COLO668 (cell line): ENCODE results near the gene GLB1L.

ENCODE experiments used
- DNase-seq: peaks from one replicate; lab custom pipeline; 2025; ENCODE audit not compliant: unreplicated experiment; lab: John Stamatoyannopoulos, UW

Gene GLB1L

DNA sequence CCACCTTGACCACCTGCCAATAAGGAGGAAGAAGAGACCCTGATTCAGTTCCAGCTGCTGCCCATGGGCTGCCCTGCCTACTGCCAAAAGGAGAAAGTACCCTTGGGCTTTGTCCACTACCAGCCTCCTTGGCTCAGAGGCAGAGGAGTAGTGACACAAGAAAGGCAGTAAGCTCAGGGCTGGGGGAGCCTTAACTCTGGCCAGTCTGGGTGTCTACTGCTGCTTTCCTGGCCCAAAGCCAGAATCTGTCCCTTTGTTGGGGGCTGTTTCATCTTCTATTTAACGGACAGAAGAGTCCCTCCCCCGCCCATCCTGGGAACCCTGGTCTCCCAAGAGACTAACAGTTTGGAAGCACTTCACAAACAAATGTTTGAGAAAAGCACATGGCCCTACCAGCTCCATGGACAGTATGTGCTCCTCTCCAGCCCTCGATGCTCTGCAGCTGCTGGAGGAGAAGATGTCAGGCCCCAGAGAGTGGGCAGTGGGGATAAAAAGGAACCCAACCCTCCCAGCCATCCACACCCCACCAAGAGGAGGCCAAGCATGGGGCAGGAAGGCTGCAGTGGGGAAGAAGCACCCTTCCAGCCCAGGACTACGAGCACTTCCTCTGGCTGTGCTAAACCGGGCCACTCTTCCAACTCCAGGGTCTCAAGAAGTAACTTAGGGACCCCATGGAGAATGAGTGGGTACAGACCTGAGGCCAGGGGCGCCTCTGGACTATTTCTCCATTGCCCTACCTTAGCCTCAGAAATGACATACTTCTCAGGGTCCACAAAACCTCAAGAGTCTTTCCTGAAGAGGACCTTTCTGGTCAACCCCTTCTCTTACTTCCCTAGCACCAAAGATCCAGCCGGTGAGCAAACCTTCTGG lies 17.0 kb downstream of the GLB1L start:
- DNase-seq = no peak

DNA sequence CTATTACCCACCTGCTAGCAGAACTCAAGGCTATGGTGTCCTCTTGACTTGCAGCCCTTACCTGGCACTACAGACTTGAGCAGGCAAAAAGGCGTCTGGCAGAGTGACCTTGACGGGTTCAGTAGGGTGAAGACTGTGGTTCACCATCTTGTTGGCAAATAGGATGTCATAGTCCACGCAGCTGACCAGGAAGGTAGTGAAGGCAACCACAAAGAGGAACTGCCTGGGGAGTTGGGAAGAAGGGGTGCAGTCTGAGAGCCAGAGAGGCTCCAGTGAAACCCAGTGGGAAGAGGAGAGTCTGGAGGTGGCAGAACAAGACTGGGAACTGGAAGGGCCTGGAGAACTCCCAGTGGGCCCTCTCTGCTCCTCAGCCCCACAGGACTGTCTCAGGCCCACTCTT lies 19.9 kb downstream of the GLB1L start:
- no peak for DNase-seq

DNA sequence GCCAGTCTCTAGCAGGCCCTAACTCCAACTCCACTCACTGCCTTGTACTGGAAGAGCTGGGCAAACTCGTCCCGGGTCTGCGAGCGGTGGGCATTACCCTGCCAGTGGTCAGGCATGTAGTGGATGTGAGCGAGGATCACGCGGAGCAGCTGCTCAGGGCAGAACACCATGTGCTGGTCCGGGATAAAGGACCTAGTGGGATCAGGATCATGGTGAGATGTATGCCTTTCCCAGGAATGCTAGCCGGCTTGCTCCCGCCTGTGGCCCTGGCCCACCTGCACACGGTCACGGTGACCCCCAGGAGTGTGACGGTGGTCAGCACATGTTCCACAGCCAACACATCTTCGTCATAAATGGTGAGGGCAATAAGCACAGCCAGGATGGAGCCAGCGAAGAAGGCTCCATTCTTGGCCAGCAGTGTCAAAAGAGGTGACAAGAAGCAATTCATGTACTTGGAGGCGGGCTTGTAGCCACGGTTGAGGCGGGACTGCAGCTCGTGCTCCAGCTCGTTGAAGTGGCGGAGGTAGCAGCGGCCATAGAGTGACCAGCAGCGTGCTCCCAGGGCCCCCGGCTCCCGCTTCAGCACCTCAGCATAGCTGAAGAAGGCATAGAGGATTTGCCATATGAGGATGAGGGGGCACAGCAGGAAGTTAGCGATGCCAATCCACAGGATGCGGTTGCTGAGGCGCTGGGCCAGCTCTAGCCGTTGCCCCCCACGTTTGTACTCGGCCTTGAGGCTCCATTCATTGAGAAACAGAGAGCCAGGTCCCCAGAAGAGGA lies 21.2 kb downstream of the GLB1L start:
- DNase-seq = no peak

DNA sequence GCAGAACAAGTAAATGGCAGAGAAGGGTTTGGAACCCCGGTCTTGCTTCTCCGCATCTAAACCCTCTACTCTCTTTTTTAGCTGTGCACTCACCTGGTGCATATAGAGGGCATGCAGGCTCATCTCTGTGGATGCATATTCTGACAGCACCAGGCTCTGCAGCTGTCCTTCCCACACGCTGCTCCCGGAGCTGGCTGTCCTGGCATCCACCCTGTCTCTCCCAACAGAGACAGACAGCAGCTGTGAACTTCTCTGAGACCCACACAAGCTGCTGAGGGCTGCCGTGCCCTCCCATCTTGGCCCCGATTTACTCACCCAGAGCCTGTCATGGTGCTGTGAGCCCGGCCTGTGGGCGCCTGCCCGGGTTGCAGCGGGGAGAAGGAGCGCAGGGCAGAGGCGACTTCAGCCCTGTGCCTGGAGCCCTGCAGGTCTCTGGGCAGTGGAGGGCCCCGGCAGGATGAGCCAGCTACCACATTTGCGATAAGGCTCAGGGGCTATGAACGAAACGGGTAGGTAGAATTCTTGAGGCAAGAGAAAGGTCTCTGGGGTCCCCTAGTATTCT lies 23.2 kb downstream of the GLB1L start:
- no peak for DNase-seq

DNA sequence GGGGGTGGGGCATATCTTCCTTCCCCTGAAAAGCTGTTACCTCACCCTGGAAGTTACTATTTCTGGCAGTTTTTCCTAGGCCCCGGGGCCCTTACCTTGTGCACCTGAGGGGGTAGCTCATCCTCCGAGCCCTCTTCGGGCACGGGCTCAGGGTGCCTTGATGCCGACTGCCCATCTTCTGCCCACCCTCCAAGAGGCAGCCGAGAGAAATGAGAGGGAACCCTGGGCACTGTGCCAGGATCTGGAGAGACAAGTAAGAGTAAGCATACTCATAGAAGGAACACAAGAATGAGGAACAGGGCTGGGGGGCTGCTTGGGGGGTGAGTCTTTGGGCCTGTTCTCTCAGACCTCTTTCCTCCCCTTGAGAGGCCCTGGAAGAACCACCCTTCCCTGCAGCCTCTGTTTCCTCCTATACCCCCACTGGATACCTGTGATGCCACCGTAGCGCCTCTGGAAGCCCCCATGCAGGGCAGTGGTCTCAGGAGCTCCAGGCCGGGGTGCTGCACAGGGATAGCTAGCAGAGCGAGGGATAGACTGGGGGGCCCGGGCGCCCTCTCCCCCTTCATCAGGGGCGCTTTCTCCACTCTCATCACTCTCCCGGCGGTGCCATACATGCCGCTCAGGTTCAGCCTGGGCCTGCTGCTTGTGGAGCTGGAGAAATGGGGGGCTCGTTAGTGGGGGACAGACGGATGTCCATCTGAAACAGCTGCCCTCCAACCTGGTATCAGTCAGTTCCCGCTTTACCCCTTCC lies 24.4 kb downstream of the GLB1L start:
- DNase-seq = no peak

DNA sequence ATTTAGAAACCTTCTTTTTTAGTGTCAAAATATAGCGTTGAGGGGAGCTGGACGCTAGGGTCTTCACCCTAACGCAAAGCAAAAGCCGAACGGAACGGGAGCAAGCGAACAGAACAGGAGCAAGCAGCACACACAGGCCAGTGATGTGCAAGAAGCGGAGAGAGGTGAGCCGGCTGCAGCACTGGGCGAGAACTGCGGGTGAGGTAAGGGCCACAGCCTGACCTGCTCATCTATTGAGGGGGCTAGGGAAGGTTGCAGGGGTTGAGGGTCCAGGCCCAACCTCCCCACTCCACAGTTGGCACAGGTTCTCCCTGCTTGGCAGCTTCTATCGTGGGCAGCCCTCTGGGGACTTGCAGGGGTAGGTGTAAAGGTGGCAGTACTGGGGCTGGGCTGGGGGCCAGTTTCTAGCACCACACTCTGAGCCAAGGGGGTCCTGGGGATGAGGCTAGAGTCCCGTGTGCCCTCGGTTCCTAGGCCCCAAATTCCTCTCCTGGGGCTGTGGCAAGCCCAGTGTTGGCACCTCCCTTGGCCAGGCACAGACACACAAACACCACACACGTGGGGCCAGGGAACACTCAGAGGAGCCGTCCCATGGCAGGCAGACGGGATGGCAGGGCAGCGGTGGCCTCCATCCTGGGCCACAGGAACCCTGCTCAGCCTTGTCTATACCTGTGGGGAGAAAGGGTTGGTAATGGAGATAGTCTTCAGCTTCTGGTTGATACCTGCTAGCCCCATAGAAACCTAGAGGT lies 25.3 kb downstream of the GLB1L start:
- no peak for DNase-seq

DNA sequence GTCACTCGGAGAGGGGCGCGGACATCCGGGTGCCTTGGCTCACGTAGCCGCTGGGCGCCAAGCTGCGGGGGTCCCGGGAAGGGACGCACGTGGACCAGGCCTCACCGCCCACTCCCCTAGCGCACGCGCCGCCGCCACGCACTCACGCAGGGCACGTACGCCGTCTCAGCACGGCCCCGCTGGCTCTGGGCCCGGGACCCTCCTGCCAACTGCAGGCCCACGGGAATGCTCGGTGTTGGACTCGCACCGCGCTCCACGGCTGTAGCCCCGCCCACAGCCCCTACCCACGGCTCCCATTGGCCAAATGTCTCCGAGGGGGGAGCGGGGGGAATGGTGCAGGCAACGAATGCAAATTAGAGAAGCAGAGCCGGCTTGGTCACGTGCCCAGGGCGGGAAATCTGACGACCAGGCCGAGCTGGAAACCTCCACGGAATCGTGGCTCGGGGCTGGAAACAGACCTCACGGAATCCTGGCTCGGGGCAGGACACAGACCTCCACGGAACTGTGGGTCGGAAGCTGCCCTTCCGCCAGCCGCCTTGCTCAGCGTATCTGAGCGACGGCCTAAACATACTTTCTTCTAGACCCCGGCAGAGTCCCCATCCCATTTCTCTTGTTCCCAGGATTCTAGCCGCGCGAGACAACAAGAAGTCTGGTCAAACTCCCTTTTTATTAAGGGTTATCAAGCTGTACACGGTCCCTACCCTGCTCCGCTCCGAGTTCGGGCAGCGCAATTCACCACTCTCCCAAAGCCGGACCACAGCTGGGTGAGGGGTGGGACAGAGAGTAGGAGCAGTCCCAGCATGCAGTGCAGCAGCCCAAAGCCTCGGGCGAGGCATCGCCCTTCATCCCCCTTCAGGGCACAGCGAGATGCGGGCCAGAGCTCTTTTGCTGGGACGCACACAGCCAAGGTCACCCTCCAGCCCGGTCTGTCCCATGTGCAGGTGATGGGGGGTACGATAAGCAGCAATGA lies 26.2 kb downstream of the GLB1L start, which contains the start of gene ABCB6:
Gene ABCB6, minus strand, starts transcription at position 227 of the 970 bp plus-strand sequence. CDS start 285 bp downstream, outside the sequence.
- peak; percentile 94 for DNase-seq

DNA sequence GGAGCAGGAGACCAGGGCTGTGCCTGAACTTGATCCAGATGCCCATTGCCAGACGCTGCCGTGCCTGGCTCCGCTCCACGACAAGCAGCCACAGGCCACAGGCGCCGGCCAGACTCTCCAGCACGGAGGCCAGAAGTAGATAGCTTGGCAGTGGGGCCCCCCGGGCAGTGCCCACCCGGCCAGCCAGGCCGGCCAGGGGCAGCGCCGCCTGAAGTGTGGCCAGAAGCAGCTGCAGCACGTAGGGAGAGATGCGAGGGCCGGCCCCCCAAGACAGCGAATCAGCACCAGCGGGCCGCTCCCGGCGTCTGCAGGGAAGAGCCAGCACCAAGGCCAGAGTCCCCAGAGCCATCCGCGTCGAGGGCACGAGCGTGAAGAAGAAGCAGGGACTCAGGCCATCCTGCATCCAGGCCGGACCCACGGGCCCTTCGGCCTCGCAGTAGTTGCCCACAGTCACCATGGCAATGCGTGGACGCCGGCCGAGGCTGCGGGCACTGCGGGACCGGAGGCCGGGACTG lies 27.0 kb downstream of the GLB1L start:
- peak; percentile 74 for DNase-seq

DNA sequence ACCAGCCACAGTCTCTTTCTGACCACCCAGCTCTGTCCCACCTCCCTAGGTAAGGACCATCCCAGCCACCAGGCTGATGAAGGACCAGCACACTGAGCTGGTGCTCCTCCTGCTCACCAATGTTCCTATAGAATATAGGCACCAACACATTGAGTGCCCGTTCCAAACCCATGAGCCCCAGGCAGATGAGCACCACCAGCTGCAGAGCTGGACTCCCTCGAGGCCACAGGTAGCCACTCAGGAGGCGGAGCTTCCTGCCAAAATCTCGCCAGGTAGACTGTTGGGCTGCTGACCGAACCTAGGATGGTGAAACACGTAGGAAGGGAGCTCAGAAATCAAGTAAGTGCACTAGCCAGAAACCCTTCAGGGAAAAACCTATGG lies 28.7 kb downstream of the GLB1L start:
- no peak for DNase-seq

DNA sequence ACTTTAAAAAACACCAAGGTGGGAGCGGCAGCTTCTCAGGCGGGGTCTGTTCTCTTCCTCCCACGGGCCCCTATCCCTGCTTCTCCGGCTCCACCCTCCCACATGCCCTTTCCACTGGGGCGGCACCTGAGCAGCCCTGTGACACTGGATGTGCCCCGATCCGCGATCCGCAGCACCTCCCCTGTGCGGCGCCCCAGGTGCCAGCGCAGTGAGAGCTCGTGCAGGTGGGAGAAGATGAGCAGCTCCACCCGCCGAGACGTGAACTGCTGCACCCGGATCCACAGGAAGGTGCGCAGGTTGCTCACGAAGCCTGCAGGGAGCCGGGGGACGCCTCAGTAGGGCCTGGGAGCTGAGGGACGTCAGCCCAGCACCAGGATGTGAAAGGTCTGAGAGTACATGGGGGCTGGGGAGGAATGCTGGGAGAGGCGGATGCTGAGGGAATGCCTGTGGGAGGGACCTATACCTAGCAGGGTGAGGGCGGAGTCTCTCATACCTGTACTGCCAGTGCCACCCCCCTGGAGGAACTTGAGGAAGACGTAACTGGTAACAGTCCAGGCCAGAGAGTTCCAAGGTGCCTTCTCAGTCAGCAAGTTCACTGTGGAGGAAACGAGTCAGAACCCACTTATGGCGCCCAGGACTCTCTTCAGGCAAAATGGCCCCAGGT lies 29.2 kb downstream of the GLB1L start:
- DNase-seq = no peak

DNA sequence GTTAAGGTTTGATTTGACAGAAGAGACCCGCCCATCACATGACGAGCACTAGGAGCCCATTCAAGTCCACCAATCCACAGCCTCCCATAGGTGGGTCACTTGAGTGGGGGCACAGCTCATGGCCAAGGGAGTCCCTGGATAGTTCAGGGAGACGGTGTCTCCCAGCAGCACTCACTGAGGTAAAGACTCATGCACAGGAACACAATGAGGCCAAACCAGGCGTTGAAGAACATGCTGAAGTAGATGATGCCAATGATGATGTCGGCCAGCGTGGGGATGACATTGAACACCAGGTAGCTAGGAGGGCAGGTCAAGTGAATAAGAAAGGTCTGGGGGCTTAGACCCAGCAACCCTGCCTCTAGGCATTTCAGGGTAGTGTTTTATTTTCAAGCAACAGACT lies 30.5 kb downstream of the GLB1L start:
- no peak for DNase-seq

DNA sequence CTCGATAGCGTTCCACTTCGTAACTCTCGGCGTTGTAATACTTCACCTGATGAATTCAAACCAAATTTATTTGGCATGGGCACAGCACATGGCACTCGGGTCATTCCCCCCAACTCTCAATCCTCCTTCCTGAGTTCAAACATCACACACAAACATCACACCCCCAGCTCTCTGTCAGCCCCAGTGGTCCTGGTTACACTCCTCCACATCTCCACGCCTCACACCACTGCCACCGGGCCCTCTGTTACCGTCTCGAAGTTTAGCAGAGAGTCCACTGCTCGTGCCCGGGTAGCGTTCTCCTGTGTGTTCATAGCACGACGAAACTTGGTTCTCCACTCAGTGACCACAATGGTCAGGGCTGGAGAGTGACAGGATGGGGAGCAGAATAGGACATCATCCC lies 31.1 kb downstream of the GLB1L start:
- no peak for DNase-seq

DNA sequence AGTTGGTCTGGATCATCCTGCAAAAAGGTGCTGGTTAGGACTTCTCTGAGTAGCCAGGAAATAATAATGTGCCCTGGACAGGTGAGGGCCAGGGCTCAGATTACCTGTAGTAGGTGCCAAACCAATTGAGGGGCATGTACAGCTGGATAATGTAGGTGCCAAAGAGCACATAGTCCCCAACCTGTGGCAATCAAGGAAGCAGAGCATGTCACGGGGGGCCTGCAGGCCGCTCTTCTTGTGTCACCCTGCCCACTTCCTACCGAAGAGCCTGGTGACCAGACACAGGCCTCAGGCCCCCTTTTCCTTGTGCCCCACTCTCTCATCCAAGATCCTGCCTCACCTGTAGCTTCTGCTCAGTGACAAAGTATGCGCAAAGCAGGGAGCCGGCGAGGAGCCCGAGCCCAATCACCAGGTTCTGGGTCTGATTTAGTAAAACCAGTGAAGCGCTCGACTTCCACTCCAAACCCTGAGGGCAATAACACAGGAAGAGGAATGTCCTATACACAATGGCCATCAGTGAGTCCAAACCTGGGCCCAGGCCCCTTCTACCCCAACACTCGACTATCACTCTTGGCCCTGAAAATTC lies 31.7 kb downstream of the GLB1L start:
- no peak for DNase-seq

DNA sequence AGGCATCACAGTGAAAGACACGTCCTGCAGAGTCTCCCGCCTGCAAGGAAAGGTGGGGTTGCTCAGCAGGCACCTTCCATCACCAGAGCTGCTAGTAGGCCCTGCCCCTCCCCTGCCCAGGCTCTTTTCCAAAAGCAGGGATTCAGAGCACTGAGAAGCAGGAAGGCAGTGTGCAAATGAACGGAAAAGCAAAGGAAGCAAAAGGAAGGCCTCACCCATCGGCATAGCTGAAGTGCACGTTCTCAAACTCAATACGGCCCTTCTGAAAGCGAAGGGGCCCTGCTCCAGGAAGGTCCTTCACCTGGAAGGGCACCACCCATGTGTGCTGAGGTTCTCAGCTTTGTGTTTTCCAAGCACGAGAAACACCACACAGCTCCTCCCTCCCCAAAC lies 32.2 kb downstream of the GLB1L start:
- no peak for DNase-seq

DNA sequence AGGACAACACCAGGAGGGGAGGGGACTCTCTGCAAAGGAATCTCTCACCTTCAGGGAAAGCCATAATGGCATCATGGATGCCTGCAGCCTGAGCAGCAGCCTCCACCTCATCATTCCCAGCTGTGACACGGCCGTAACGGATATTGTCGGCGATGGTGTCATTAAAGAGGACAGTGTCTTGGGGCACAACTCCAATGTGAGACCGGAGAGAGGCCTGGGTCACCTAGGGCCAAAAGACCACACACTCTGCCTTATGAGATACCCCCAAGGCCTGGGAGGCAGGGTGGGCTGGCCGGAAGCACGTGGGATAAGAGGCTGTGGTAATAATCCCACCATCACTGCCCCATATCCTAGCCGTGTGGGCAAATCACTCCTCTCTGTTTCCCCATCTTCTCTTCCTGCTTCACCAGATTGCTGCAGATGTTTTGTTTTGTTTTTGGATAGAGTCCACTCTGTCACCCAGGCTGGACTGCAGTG lies 34.3 kb downstream of the GLB1L start:
- no peak for DNase-seq

DNA sequence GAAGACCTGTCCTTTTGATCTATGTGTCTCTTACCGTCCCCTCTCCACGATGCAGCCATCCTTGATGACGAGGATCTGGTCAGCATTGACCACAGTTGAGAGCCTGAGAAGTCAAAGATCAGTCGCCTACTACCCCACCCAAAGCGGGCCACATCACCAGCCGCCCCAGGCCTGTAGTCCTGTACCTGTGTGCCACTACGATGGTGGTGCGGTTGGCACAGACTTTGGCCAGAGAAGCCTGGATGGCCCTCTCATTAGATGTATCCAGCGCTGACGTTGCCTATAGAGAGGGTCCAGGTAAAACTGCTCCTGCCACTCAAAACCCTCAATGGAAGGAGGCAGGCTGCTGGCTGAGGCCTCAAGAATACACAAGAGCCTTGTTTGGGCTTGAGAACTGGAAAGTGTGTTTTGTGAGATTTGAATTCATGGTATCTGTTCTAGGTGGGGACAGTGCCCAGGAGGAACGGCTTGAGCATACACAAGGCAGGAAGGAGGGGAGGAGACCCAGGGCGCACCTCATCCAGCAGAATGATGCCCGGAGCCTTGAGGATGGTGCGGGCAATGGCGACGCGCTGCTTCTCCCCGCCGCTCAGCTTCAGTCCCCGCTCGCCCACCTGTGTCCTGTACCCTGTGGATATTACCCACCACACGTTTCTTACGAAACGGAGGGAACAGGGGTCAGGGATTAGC lies 34.9 kb downstream of the GLB1L start:
- DNase-seq = no peak
